Lower leg skin (tissue), 3 donors: ENCODE data around the gene TCOF1.

Experiments
- POLR2A ChIP-seq, 2 donors: fragments of 450-650 bp; IDR thresholded peaks; one replicate each; pipeline ENCODE4 v1.6.1; 2016 to 2017; ENCODE audit warnings: antibody characterized with exemption in 2 of 2, mild to moderate bottlenecking in 1 of 2, moderate library complexity in 1 of 2
- TF ChIP-seq, protein P1 (sequence below), 3 donors: fragments of 450-650 bp; IDR thresholded peaks; one replicate each; pipeline ENCODE4 v1.5.1; 2016; ENCODE audit warnings: antibody characterized with exemption in 3 of 3, mild to moderate bottlenecking in 3 of 3, moderate library complexity in 2 of 3

DNA sequence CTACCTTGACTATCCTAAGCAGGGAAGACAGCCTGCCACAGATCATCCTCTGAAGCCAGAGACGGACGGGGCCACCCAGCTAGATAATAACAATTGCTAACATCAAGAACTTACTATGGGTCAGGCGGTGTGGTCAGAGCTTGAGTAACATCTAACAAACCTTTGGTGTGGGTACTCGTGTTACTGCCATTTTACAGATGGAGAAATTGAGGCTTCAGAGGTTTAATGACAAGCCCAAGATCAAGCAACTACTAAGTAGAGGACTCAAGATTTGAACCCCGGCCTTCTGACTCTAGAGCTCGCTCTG is 38.1 kb upstream of the TCOF1 start:
- TF ChIP-seq, protein P1, sequence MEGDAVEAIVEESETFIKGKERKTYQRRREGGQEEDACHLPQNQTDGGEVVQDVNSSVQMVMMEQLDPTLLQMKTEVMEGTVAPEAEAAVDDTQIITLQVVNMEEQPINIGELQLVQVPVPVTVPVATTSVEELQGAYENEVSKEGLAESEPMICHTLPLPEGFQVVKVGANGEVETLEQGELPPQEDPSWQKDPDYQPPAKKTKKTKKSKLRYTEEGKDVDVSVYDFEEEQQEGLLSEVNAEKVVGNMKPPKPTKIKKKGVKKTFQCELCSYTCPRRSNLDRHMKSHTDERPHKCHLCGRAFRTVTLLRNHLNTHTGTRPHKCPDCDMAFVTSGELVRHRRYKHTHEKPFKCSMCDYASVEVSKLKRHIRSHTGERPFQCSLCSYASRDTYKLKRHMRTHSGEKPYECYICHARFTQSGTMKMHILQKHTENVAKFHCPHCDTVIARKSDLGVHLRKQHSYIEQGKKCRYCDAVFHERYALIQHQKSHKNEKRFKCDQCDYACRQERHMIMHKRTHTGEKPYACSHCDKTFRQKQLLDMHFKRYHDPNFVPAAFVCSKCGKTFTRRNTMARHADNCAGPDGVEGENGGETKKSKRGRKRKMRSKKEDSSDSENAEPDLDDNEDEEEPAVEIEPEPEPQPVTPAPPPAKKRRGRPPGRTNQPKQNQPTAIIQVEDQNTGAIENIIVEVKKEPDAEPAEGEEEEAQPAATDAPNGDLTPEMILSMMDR (IDR thresholded peaks at IDR 0.05) = no peak
- no peak for TF ChIP-seq POLR2A (IDR thresholded peaks at IDR 0.05)
